Smooth muscle cell (in vitro differentiated cells): ENCODE results near the gene ABTB2. TPM values are rescaled to one million over a fixed set of nuclear protein-coding genes. Genes with fewer than 3 reads are reported as not detected.

Experiments used
- DNase-seq: peaks from one replicate; lab custom pipeline; 2025; ENCODE audit not compliant: unreplicated experiment; lab: John Stamatoyannopoulos, UW
- H2AFZ ChIP-seq: fragments of 200-600 bp; sonication (generic); 2 replicates; pipeline ENCODE4 v1.6.0; 2016; ENCODE audit warnings: antibody characterized with exemption, low read depth, mild to moderate bottlenecking
- H3F3A ChIP-seq: fragments of 200-600 bp; sonication (generic); 2 replicates; pipeline ENCODE4 v1.6.0; 2017; ENCODE audit warnings: antibody characterized with exemption, low read depth
- H3K27ac ChIP-seq: fragments of 200-600 bp; sonication (generic); 2 replicates; pipeline ENCODE4 v1.5.1; 2016; ENCODE audit warnings: low read depth, mild to moderate bottlenecking
- H3K27me3 ChIP-seq: fragments of 200-600 bp; sonication (generic); 2 replicates; pipeline ENCODE4 v1.6.1; 2016; ENCODE audit warnings: low read depth, mild to moderate bottlenecking
- H3K36me3 ChIP-seq: fragments of 200-600 bp; sonication (generic); 2 replicates; pipeline ENCODE4 v1.5.1; 2016; ENCODE audit warnings: low read depth
- H3K4me1 ChIP-seq: fragments of 200-600 bp; sonication (generic); 2 replicates; pipeline ENCODE4 v1.5.1; 2016; ENCODE audit warnings: low read depth
- H3K4me2 ChIP-seq: fragments of 200-600 bp; sonication (generic); 2 replicates; pipeline ENCODE4 v1.6.0; 2016; ENCODE audit warnings: mild to moderate bottlenecking
- H3K4me3 ChIP-seq: fragments of 200-600 bp; sonication (generic); 2 replicates; pipeline ENCODE4 v1.5.1; 2016; ENCODE audit warnings: mild to moderate bottlenecking
- H3K79me2 ChIP-seq: fragments of 200-600 bp; sonication (generic); 2 replicates; pipeline ENCODE4 v1.6.0; 2016; ENCODE audit warnings: low read depth, mild to moderate bottlenecking
- H3K9ac ChIP-seq: fragments of 200-600 bp; sonication (generic); 2 replicates; pipeline ENCODE4 v1.6.0; 2016; ENCODE audit warnings: low read depth
- H3K9me3 ChIP-seq: fragments of 200-600 bp; sonication (generic); replicated peaks from 2 replicates; pipeline ENCODE4 v1.5.1; 2016; ENCODE audit warnings: low read depth
- H4K20me1 ChIP-seq: fragments of 200-600 bp; sonication (generic); 2 replicates; pipeline ENCODE4 v1.6.0; 2016; ENCODE audit warnings: low read depth
- CTCF ChIP-seq: fragments of 200-600 bp; sonication (generic); IDR thresholded peaks from 2 replicates; pipeline ENCODE4 v1.5.1; 2017; ENCODE audit warnings: borderline replicate concordance, mild to moderate bottlenecking, antibody characterized with exemption; ENCODE audit not compliant: insufficient read depth, poor library complexity, severe bottlenecking
- WGBS: methylation state at CpG from one replicate; pipeline ENCODE4 v1.1.7; 2016; ENCODE audit warnings: low lambda C conversion rate; 5-methylcytosine and 5-hydroxymethylcytosine counted together
- polyA plus RNA-seq: library from polyadenylated mRNA; unstranded; fragments of >200 nt; fragmentation: Nextera tagmentation; extraction: Ambion mirVana; gene quantifications from 2 replicates; pipeline ENCODE4 v1.2.1, GENCODE V29; 2016
- total RNA-seq: library from RNA; depleted of rRNA; stranded (reverse); fragments of >200 nt; gene quantifications from 2 replicates; pipeline ENCODE4 v1.2.3, GENCODE V29; 2014

ABTB2 gene
- total and polyA plus RNA-seq, 2 experiments from 2014 or later = 4.3 to 4.9 TPM

DNA sequence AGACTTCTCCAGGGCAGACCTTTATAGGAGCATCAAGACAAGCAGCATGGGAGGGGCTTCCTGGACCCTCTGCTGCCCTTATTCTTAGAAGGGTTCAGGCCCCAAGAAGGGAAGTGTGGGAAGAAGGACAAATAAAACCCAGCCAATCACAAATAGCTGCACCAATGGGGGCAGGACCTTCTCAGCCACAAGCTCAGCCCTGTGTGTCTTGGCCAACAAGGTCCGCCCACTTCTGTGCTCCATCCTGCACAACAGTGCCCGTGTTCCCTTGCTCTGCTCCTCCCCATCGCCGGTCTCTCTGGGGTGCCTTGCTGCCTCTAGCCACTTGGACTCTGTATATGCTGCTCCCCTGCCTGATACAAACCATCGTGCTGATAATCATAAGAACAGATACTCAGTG is 166.2 kb downstream of the ABTB2 start:
- WGBS = 95% methylated on average over 5 of the region's 5 CpGs
- DNase-seq = no peak
- Histone ChIP-seq H3K9me3 (no peaks in the 10 kb centered on the region), H4K20me1 (peaks cover 25% of the 10 kb centered on the region), H3K36me3 (no peaks in the 10 kb centered on the region), H3K27ac (no peak overlapping the region), H3K79me2 (no peaks in the 10 kb centered on the region), H3K9ac (no peak overlapping the region), H3F3A (no peaks in the 10 kb centered on the region), H3K4me3 (no peak overlapping the region), H3K4me1 (peaks cover 13% of the 10 kb centered on the region), H3K4me2 (no peak overlapping the region), H3K27me3 (no peaks in the 10 kb centered on the region), H2AFZ (no peak overlapping the region)
- TF ChIP-seq CTCF = no peak

DNA sequence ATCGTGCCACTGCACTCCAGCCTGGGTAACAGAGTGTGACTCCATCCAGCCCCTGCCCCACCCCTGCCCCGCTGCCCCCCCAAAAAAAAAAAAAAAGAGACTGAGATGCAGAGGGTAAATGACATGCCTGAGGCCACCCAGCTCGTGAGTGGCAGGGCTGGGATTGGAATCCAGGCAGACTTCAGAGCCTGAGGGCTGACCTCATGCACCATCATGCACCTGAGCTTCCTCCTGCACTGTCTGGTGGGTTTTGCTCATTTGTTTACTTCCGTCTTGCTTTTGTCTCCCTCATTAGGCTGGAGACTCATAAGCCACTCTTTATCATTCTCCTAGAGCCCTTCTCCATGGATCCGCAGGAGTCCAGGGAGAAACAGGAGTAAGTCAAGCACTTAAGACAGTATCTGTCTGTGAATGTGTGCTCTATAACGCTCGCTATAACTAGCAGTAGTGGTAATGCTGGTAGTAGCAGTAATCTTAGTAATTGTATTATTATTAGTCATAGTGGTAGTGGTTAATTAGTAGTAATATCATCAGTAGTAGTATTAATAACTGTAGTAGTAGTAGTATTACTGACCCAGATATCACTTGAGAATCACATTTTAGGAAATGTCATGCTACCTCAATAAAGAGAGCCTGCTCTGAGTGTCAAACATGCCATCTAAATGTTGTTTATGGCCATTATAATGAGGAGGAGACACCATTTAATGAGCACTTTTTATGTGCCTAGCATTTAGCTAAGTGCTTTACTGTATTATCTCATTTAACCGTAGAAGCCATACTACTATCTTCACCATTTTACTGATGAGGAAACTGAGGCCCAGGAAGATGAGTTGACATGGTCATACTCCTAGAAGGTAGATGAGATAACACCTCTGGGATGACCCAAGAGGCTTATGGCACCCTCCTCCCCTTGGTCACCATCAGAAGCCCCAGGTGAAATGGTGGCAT is 167.3 kb downstream of the ABTB2 start:
- Histone ChIP-seq H3K4me3 (no peak overlapping the region), H3K36me3 (no peaks in the 10 kb centered on the region), H3K27me3 (no peaks in the 10 kb centered on the region), H2AFZ (no peak overlapping the region), H3K4me2 (no peak overlapping the region), H4K20me1 (peaks cover 25% of the 10 kb centered on the region), H3K9me3 (no peaks in the 10 kb centered on the region), H3F3A (no peaks in the 10 kb centered on the region), H3K4me1 (peaks cover 21% of the 10 kb centered on the region), H3K79me2 (no peaks in the 10 kb centered on the region), H3K27ac (no peak overlapping the region), H3K9ac (no peak overlapping the region)
- WGBS = 85% methylated on average over 8 of the region's 8 CpGs
- no peak for DNase-seq
- no peak for TF ChIP-seq CTCF

DNA sequence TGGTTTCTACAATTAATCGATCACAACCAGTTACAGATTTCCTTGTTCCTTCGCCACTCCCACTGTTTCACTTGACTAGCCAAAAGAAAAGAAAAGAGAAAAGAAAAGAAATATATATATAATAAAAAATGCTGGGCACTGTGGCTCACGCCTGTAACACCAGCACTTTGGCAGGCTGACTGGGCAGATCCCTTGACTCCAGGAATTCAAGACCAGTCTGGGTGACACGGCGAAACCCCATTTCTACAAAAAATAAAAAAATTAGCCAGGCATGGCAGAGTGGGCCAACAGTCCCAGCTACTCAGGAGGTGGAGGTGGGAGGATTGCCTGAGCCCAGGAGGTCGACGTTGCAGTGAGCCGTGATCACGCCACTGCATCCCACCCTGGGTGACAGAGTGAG is 168.6 kb downstream of the ABTB2 start:
- no peak for DNase-seq
- Histone ChIP-seq H3K9ac (no peak overlapping the region), H3K4me1 (peaks cover 21% of the 10 kb centered on the region), H3K27ac (no peak overlapping the region), H3K27me3 (no peaks in the 10 kb centered on the region), H3K4me2 (no peak overlapping the region), H3K4me3 (no peak overlapping the region), H2AFZ (no peak overlapping the region), H3F3A (no peaks in the 10 kb centered on the region), H3K79me2 (no peaks in the 10 kb centered on the region), H3K36me3 (no peaks in the 10 kb centered on the region), H3K9me3 (no peaks in the 10 kb centered on the region), H4K20me1 (peaks cover 21% of the 10 kb centered on the region)
- WGBS = 87% methylated on average over 9 of the region's 9 CpGs
- TF ChIP-seq CTCF = no peak
